GM21576 (cell line): Measurements from ENCODE around the gene MLNR.

Source experiments
- ATAC-seq: cut with Tn5 transposase; IDR thresholded peaks from one replicate; pipeline ENCODE4 v1.9.1; 2021; ENCODE audit warnings: mild to moderate bottlenecking, moderate library complexity; ENCODE audit not compliant: unreplicated experiment

MLNR gene

GRCh38 chr13:49225223-49226042, 5.3 kb downstream of the MLNR start:
- ATAC-seq, result no peak

DNA sequence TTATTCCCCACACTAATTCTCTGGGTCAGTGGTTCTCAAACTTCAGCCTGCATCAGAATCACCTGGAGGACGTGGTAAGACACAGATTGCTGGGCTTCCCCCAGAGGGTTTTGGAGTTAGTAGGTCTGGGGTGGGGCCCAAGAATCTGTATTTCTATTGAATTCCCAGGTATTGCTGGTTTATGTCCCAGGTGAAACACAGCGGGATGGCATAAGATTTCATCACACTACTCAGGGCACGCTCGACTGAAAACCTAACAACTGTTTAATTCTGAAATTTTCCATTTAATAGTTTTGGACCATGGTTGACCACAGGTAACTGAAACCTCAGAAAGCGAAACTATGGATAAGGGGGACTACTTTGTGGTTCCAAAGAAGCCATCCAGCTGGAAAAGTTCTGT, 6.5 kb downstream of the MLNR start:
- no peak for ATAC-seq

DNA sequence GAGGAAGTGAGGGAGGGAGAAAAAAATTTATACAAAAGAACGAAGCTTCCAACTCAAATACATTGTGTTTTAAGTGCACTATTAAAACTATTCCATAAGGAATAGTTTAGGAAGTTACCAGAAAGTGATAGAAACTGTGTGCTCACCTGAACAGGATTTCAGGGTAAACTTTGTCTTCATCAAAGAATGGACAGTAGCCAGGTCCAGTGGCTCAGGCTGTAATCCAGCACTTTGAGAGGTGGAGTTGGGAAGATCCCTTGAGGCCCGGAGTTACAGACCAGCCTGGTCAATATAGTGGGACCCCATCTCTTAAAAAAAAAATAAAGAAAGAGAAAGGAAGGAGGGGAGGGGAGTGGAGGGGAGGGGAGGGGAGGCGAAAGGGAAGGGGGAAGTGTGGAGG, 14.6 kb downstream of the MLNR start:
- no peak for ATAC-seq

GRCh38 chr13:49235856-49236431, 15.8 kb downstream of the MLNR start:
- ATAC-seq, result no peak

DNA sequence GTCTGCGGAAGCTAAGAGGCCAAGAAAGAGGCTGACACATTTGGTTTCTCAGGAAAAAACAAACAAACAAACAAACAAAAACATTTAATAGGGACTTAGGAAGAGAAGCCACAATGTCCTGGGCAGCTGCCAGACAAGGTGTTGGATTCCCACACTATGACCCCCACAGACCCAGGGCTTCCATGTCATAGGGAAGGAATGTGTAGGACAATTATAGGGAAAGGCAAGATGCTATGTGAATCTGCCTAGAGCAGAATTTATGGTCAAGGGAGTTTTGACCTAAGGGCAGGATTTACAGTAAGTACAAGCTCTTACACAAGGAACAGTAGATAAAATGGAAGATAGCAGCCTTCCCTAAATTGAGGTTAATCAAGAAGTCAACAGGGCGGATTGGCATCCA, 18.5 kb downstream of the MLNR start:
- no peak for ATAC-seq

DNA sequence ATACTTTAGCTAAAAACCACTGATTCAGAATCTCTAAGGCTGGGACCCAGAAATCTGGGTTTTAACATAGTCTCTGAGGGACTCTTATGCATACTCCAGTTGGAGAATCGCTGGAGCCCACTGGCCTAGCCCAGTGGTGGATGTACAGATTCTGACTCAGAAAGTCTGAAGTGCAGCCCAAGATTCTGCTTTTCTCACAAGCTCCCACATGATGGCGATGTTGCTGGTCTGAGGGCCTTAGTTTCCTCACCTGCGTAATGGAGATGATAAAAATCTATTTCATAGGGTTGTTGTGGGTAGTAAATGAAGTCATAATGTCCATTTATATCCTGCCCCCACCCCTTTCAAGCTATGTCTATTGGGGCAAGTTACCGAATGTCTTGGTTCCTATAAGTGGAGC, 19.9 kb downstream of the MLNR start:
- no peak for ATAC-seq

DNA sequence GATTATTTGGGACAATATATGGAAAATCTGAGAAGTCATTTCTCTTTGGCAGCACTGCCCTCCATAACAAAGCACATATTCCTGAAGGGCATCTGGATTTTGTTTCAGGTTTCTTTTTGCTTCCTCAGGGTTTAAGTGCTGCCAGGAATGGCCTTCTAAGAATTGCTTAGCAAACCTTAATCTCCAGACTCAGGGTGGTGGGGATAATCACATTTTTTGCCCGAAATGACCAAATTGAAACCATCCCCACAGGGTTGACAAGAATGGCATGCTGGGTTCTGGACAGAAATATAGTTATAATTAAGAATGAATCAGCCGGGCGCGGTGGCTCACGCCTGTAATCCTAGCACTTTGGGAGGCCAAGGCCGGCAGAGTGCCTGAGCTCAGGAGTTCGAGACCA, 21.2 kb downstream of the MLNR start:
- no peak for ATAC-seq

- no peak for ATAC-seq
Measured at GRCh38 chr13:49245101-49245500, 25.0 kb downstream of the MLNR start.

- peak; percentile 29 for ATAC-seq
Measured at GRCh38 chr13:49246850-49247642, 26.9 kb downstream of the MLNR start.

DNA sequence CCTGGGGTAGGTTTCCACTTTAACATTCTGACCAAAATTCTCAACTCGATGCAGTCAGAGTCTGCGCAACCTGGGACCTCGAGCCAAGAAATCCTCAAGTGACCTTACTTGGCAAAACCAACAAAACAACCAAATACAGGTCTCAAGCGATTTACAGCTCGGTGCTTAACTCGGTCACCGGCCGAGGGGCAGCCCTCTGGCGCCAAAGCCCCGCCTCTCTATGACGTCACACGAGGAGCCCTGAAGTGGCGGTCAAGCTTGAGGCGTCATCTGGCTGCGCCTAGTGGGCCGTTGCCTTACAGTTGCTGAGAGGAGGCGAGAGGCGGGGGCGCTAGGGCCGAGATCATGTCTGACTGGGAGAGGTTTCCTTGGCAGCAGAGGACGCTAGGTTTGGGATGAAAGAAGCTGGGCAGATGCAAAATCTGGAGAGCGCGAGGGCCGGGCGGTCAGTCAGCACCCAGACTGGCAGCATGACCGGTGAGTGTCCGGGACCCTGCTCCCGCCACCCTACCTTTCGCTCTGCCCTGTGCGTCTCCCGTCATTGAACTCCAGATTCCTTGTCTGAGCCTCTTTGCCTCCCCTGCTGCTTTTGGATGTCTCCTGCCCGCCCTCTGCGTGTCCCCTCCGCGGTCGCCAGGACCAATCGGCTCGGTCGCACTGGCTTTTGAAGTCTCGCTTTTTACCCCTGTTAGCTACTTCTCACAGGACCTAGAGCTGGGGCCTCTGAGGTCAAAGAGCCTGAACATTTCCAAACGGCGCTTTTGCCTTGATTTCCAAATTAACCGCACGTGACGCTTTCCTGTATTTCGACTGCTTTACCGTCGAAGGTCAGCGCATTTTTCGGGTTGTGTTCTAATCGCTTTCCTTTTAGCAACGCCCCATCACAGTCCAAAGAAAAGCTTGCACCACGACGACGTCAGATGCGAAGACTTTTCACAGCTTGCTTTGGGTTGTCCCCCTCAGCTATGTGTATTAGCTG, 27.8 kb downstream of the MLNR start, which contains the start of gene CDADC1:
CDADC1 (plus strand) TSS at position 283 of the 979 bp plus-strand sequence; CDS start at position 396, 113 bp downstream.
- ATAC-seq, result peak; percentile 97

GRCh38 chr13:49248622-49249002, 28.5 kb downstream of the MLNR start:
- peak; percentile 4 for ATAC-seq

- no peak for ATAC-seq
Measured at GRCh38 chr13:49251326-49251725, 31.2 kb downstream of the MLNR start.

- ATAC-seq, result no peak
Measured at GRCh38 chr13:49253310-49253709, 33.2 kb downstream of the MLNR start.

GRCh38 chr13:49254007-49254406, 33.9 kb downstream of the MLNR start:
- ATAC-seq, result no peak

- no peak for ATAC-seq
Measured at GRCh38 chr13:49256841-49257240, 36.7 kb downstream of the MLNR start.

- ATAC-seq, result no peak
Measured at GRCh38 chr13:49258089-49258796, 38.1 kb downstream of the MLNR start.

DNA sequence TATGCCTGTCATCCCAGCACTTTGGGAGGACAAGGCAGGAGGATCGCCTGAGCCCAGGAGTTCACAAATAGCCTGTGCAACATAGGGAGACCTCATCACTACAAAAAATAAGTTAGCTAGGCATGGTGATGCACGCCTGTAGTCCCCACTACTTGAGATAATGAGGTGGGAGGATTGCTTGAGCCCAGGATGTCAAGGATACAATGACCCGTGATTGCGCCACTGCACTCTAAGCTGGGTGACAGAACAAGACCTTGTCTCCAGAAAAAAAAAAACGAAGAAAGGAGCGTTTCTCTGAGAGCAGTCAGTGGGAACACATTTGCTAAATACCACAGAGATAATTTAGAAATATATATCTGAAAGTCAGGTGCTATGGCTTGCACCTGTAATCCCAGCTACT, 39.4 kb downstream of the MLNR start:
- ATAC-seq, result no peak

- ATAC-seq, result no peak
Measured at GRCh38 chr13:49262634-49263033, 42.5 kb downstream of the MLNR start.

DNA sequence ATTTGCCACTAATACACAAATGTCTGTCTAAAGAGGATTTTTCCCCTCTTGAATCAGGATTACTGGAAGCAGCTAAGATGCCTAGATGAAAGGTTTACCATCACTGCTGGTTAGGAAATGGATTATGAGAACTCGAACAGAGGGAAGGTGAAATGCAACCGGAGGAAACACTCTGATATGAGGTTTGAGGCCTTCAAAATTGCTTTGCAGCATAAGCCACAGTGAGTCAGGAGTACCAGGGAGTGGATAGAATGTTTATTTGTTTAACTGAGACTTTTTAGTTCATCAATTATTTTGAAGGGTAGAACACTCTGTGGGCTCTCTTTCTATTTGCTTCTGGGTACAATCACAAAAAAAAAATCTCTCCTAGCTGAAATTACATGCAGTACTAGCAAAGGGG, 45.7 kb downstream of the MLNR start:
- ATAC-seq, result no peak

GRCh38 chr13:49271264-49271663, 51.1 kb downstream of the MLNR start:
- no peak for ATAC-seq
